NCI-H774 (cell line): ENCODE measurements around the gene XPNPEP2.

Source experiments
- DNase-seq: peaks from one replicate; lab custom pipeline; 2025; lab: John Stamatoyannopoulos, UW

The XPNPEP2 gene

DNA sequence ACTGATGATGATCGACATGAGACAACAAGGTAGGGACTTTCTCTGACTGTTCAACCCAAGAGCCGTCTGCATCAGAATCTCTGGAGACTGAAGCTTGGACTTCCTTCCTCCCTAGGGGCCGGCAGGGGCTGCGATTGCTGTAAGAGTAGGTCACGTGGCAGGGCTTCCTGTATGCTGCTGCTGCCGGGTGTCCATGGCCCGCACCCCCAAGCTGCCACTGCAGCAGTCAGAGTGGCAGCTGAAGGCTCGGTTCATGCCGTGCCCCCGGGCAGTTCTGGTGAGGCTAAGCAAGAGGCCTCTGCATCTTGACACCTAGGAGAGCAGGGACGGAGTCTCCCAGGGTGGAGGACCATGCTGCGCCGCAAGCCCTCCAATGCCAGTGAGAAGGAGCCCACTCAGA is 41.0 kb downstream of the XPNPEP2 start, which contains the start of gene SASH3:
Gene SASH3, plus strand, starts transcription at position 203 of the 400 bp plus-strand sequence. Its CDS starts 149 bp downstream, at position 352.
- no peak for DNase-seq

DNA sequence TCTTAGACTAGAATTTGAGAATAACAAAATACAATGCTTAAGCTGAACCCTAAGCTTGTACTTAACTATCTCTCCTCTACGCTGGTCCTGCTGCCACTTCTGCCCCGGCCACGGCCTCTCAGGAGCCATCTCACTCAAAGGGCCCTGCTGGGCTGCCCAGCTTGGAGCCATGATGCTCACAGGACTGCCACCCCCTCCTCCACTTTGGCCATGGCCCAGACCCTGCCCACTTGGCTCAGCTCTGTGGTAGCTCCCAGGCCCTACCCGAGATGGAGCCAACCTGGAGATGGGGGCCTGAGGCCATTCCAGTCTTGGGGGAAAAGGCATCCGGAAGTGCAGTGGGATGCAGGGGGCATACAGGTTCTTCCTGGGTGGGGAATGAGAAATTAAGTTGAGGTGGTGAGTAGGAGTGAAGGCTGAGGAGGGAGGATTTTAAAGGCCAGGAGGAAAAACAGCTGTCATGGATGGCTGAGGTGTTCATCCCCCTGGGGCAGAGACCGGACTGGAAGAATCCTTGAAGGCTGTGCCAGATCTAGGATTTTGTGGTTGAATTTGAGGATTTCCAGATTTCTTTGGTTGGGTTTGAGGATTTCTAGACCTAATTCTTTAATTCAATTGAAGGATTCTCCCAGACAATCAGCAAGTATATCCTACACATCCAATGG is 41.8 kb downstream of the XPNPEP2 start:
- DNase-seq, result no peak

DNA sequence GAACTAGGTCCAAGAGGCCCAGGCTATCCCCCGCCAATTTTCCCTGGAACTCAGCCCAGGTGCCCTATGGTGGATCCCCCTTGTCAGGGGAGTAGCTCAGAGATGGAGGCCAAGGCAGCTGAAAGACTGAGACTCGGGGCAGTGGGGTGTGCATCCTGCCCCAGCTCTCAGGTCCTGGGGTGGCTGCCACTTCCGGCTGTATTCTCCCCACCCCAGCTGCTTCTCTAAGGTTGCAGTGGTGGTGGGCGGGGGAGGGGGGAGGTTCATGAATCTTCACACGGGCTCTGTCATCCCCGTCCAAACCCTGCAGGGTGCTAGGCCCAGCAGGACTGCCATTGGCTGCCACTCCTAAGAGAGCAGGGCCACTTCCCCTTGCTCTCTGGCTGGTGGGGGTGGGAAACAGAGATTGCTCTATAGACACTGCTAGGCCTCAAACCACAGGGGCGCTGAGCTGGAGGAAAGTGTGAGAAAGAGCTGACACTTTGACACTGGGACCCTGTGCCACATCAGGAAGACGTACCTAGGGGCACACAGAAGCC is 42.4 kb downstream of the XPNPEP2 start:
- DNase-seq, result no peak

DNA sequence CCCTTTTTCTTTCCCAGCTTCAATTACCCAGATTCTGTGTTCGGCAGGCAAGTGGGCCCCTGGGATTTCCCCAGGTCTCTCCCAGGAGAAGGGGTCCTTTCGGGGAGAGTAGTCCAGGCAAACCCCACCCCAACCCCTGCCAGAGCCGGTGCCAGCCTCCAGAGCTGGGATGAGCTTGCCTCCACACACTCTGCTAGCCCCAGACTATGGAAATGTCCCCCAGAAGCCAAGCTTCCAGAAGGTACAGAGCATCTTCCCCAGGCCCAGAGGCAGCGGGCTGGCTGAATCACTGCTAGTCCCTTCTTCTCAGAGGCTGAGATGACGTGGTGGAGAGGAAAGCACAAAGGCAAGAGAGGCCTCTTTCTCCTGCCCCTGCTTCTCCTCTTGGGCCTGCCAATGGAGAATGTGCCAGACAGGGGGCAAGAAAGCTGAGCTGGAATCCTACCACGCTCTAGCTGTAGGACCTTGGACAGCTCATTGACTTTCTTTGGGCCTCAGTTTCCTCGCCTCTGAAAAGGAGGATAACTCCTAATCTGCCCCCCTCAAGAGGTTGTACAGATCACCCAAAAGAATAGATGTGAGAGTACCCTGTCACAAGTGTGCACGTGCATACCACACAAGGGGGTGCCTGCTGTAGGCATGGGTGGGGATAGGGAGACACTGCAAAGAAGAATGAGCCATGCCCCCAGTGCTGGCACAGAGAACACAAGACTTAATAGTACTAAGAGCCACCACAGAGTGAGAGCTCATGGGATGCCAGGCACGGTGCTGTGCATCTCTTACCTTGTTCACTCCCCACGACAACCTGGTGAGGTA is 43.1 kb downstream of the XPNPEP2 start:
- no peak for DNase-seq

DNA sequence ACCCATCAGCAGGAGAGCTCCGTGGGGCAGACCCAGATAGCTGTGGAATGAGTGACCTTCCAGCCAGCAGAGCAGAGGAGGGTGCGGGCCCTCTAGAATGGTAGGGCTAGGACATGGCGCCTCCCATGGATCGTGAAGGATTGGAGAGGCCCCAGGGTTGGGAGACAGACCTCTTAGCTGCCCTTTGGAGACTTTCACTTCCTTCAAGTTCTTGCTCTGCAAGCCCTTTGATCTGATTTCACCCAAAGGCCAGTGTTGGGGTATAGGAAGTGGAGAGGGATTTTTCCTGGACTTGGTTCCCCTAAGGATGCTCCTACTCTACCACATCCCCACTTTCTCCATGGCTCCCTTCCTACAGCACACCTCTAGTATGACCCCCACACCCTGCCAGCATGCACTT is 43.9 kb downstream of the XPNPEP2 start:
- DNase-seq, result no peak

DNA sequence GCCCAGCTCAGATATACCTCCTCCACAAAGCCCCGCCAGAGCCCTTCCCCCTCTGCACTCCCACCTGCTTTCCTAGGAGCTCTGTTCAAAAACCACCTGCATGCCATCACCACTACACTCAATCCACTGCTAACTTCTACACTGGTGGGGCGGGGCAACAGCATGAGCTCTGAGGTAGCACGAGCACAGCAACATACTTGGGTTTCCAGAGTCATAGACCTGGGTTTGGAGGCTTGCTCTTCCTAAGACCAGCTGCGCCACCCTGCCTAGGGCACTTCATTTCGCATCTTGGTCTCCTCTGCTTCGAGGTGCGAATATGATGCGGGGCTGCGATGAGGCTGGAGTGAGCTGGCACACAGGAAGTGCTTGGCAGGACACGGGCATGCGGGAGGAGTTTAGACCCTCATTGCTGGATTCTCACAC is 44.5 kb downstream of the XPNPEP2 start:
- DNase-seq, result no peak

DNA sequence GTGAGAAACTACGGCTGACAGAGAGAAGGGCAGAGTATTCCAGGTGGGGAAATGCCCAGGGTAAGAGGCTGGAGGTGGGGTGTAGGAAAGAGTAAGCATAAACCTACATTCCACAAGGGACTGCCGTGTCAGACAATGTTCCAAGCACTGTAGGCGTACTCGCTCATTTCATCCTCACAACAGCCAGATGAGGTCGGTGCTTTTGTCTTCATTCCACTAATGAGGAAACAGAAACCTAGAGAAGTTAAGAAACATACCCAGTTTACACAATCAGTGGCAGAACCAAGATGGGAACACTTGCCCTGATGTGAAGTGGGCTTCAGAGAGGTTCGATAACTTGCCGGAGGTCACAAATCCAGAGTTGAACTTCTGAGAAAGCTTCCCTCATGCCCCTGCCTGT is 45.6 kb downstream of the XPNPEP2 start:
- DNase-seq, result no peak

DNA sequence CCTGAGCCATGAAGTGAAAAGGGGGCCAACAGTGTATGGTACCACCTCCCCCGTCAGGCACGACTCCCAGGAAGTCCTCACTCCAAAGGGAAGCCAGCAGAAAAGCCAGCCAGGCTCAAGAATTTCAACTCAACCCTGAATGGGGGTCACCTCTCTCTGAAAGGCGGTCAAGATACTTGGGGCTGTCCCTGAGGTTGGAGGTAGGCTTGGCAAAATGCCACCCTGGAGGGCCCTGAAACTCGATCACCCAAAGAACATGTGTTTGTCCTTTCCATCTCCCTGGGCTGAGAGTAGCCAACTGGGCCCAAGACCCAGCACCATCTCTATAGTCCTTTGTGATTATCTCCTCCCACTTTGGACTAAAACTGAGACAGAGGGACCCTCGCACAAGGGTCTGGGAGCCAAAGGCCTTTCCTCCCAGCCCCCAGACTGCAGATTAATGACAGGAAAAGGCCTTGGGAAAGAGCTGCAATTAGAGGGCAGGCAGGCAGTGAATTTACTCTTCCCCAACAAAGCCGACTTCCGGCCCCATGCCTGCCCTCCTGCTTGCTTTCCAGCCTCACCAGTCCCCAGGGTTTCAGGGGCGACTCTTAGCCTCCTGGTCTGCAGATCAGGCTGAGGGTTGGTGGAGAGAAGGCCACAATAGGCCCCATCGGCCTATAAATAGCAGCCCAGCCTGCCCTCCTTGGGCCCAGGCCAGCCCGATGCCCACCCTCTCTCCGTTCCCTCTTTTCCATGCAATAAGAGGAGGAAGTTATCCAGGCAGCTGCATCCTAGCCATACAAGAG is 46.6 kb downstream of the XPNPEP2 start:
- no peak for DNase-seq

DNA sequence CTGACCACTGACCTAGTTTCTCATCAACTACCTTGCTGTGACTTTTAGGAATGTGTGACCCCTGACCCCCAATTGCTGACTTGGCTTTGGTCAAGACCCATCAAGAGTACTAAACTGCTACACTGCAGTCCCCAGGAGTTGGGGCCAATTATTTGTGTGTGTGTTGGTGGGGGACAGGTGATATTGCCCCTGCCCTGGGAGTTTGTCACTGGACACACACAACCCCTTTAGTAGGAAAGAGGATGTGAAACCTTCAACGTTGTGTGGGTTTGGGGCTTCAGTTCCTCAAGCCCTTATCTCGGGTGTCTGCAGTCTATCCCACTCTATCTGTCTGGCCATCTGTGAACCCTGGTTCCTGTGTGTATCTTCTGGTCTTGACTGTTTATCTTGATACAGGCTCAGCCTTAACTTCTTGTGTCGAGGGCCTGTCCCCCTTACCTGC is 47.5 kb downstream of the XPNPEP2 start:
- no peak for DNase-seq

DNA sequence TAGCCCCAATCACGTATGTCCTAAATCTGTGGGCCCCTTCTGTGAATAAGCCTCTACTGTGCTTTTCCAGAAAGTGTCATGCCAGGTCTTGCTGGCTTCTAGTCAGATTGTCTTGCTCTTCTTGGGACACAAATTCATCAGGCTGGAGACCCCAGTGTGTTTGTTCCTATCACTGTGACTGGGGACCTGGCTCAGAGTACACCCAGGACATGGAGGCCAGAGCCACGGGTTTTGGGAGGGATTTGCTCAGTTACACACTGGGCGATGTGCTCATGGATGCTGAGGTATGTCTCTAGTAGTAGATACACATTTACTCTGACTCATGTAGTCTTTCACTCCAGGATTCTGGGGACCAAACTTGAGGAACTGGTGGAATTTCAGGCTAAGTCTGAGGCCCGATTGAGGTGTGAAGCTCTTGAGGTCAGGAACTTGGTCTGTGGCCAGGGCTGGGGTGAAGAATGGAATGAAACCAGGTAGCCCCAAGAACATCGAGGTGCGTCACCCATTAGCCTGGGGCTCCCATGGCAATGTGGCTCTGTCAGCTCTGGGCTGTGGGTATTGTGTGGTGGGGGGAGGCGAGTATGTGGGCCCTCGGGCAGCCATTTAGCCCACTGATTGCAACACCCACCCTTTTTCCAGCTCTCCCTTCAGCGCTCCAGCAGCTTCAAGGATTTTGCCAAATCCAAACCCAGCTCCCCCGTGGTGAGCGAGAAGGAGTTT is 48.7 kb downstream of the XPNPEP2 start:
- no peak for DNase-seq

DNA sequence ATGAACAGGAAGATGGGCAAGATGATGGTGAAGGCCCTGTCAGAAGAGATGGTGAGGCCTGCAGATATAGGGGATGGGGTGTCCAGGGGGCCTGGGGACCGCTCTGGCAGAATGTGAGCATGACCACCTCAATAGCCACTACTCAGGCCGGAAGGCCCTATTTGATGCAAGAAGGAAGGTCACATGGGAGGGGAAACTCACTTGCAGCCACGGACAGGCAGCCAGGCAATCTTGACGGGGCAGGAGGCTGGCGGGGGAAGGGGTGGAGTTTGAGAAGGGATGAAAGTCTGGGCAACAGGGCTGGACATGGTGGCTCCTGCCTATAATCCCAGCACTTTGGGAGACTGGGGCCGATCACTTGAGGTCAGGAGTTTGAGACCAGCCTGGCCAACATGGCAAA is 49.7 kb downstream of the XPNPEP2 start:
- DNase-seq, result no peak

DNA sequence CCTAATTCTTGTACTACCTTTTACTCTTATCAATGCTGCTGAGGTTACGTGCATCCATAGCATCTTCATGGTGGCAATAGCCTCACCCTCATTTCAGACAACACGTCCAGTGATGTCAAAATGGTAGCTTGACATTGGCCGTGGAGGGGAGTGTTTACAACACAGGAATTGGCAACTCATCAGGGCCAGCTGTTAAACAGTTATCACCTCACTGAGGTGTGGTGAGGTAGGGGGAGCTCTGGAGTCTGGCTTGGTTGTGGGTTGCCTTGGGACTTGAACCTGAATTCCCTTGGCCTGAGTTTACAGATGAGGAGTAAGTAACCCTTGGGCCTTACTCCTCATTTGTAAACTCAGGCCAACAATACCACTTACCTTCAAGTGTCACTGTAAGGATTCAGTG is 51.4 kb downstream of the XPNPEP2 start:
- DNase-seq, result no peak

DNA sequence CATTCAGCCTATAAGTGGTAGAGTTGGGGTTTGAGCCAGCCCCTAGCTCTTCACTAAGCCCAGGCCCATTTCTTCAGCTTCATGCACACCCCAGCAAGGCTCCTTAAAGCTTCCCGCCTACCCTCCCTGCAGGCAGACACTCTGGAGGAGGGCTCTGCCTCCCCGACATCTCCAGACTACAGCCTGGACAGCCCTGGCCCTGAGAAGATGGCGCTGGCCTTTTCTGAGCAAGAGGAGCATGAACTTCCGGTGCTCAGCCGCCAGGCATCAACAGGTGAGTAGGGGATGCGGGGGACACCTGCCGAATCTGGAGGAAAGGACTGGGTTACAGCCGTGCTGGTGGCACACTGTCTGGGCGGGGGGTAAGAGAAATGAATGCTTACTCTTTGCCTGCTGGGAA is 52.0 kb downstream of the XPNPEP2 start:
- no peak for DNase-seq

DNA sequence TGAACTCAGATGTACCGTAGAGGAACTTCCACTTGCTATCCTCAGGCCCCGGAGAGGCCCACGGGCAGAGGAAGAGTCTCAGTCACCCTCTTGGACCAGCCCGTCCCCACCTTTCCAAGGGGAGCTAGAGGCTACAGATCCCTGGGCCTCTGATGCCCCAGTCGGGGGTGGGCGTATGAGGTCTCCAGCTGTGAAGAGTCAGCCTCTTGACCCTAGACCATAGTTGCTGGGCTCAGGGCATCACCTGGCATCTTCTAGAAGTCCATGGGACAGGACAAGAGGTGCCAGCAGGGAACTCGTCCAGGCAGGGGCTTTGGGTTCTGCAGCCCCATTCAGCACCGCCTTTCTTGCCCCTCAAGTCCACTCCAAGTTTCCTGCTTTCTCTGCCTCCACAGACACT is 52.6 kb downstream of the XPNPEP2 start:
- no peak for DNase-seq

DNA sequence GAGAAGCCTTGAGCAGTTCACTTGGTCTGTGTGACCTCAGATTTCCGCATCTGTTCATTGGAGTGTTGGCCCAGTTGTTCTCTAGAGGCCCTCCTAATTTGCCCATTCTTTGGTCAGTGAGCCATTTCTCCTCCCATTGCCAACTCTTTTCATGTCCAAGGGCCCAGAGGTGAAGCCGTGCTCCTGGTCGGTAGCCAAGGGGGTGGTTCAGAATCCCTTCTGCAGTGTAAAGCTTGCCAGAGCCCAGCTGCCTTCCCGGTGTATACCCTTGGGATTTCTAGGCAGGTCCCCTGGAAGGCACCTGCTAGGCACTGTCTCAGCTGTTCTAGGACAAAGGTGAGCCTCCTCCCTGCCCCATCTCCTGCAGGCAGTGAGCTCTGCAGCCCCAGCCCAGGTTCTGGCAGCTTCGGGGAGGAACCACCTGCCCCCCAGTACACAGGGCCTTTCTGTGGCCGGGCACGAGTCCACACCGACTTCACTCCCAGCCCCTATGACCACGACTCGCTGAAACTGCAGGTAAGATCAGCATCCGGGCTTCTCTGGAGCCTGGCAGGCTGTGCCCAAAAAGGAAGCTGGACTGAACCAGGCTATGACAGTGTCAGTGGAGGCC is 53.3 kb downstream of the XPNPEP2 start:
- no peak for DNase-seq

DNA sequence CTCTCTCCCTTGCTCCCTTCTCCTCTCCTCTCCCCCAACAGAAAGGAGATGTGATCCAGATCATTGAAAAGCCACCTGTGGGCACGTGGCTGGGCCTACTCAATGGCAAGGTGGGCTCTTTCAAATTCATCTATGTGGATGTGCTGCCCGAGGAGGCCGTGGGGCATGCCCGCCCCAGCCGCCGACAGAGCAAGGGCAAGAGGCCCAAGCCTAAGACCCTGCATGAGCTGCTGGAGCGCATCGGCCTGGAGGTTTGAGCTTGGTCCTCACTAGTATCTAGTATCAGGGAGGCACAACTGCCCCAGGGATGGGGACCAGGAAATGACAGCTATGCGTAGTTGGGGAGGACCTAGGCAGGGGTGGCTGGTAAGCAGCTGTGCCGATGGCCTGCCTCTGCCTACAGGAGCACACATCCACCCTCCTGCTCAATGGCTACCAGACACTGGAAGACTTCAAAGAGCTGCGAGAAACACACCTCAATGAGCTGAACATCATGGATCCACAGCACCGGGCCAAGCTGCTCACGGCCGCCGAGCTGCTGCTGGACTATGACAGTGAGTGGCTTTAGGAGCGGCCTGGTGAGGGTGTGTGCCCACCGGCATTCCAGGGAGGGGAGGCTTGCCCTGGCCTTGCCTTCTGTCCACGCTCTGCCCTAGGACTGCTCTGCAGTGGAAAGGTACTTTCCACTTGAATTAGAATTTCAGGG is 54.0 kb downstream of the XPNPEP2 start:
- DNase-seq, result no peak

DNA sequence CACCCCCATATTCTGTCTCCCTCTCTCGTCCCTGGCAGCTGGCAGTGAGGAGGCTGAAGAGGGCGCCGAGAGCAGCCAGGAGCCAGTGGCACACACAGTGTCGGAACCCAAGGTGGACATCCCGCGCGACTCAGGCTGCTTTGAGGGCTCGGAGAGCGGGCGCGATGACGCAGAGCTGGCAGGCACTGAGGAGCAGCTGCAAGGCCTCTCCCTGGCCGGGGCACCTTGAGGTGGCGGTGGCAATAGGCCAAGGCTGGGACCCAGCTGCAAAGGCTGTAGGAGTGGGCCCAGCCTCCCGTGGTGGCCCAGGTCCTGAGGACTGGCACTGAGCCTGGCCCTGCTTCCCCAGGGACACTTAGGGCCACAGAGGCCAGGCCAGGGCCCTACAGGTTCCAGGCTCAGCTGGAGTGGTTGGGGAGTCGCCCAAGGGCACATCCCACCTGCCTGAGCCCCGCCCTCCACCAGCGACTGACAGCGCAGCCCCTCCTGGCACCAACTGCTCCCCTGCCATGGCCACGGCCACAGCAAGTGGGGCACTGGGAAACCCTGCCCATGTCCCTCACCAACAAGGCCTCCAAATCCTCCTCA is 54.9 kb downstream of the XPNPEP2 start:
- no peak for DNase-seq

DNA sequence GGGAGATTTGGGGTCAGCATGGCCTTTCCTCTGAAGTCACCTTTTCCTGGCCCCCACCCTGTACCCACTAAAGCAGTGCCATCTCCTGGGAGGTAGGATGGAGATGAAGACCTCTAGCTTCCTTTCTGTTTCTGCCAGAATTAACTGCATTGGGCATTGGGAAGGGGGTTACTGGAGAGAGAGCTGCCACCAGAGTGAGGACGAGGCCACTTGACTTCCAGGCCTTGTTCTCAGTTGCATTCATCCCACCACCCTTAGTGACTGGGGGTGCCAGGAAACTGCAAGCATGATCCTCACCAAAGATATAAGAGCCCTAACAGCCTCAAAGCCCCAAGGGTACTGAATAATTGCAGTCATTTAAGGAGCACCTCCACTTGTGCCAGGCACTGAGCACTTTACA is 56.8 kb downstream of the XPNPEP2 start:
- no peak for DNase-seq

DNA sequence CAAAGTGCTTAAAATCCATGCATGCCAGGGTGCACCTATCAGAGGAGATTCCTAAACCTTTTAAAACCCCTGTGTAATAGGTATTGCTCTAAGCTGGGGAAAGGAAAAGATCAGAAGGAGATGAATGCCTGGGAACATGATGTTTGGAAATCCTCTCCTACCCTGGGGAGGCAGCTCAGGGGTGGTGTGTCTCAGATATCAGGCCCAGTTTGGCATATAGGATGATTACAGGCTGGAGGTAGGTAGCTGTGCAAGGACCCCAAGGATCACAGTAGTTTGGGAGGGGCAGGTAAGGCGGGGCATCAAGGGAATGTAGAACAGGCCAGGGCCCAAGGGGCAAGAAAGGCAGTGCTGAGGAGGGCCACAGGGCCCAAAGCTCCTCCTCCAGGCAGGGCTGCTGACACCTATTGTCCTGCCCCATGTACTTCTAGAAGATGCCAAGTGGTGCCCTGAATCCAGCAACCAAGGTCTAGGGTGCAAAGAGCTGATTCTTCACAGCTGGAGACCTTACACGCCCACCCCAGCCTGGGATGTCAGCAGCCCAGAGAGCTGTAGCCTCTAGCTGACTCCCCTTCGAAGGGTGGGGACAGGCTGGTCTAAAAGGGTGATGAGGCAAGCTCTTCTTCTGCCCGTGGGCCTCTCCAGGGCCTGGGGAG is 58.6 kb downstream of the XPNPEP2 start:
- DNase-seq, result no peak

DNA sequence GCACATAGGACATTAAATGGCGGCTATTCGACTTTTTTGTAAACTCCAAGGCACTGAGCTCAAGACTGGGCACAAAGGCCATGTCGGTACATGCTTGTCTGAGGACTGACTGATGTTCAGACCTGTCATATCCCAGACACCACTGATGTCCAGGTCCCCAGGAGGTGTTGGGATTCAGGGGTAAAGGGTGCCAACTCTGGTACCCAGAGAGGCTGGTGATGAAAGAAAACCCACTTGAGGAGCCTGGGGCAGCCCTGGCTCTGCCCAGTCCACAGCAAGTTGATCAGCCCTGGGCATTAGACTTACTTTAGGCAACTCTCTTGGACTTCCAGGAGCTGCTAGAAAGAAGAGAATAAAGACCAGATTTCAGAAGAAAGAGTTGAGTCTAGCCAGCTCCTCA is 59.7 kb downstream of the XPNPEP2 start:
- no peak for DNase-seq
